H1 (cell line): Measurements from ENCODE around the gene MTMR1. TPM values are rescaled to one million over a fixed set of nuclear protein-coding genes. Genes with fewer than 3 reads are reported as not detected.
A peak's percentile ranks its signal among the peaks of the same experiment; 100 is the strongest.

Experiments used
- CTCF ChIA-PET: fragments of 300-600 bp; sonication (Branson Sonifier 250); formaldehyde crosslinking; loops from one replicate; lab custom pipeline; 2021; ENCODE audit not compliant: partially characterized antibody; lab: Charles Lee
- POLR2A ChIA-PET: fragments of 300-600 bp; sonication (Branson Sonifier 250); formaldehyde crosslinking; loops from one replicate; lab custom pipeline; 2021; ENCODE audit warnings: inconsistent platforms; ENCODE audit not compliant: partially characterized antibody; lab: Charles Lee
- DNase-seq, 2 experiments: peaks; one replicate each; pipeline versions ENCODE4 v3.0.0 to v3.0.0-alpha.2; 2010 to 2022; ENCODE audit warnings: low spot score in 2 of 2, low read depth in 1 of 2, mixed read lengths in 1 of 2
- FAIRE-seq: peaks from 2 replicates; lab custom pipeline; 2011; peaks lifted over from hg19 to GRCh38; lab: Jason Lieb, UNC
- H2AFZ ChIP-seq: 2 replicates; pipeline ENCODE4 v1.8.1; 2012; ENCODE audit warnings: low read length, inconsistent platforms
- H2AK5ac ChIP-seq: 2 replicates; pipeline ENCODE4 v1.6.1; 2013; ENCODE audit warnings: low read depth, low read length
- H2BK120ac ChIP-seq: replicated peaks from 2 replicates; pipeline ENCODE3; 2013; ENCODE audit warnings: low read depth, low read length, inconsistent platforms
- H2BK12ac ChIP-seq: 2 replicates; pipeline ENCODE4 v1.6.1; 2013; ENCODE audit warnings: low read depth, low read length
- H2BK15ac ChIP-seq: 2 replicates; pipeline ENCODE4 v1.6.1; 2013; ENCODE audit warnings: low read length
- H2BK20ac ChIP-seq: 2 replicates; pipeline ENCODE4 v1.6.1; 2013; ENCODE audit warnings: low read length
- H2BK5ac ChIP-seq: 2 replicates; pipeline ENCODE4 v1.6.1; 2013; ENCODE audit warnings: low read depth, low read length
- H3K14ac ChIP-seq: 2 replicates; pipeline ENCODE4 v1.6.1; 2013; ENCODE audit warnings: inconsistent platforms; ENCODE audit not compliant: insufficient read length
- H3K18ac ChIP-seq: 2 replicates; pipeline ENCODE4 v1.6.1; 2013; ENCODE audit warnings: low read length; ENCODE audit errors: extremely low read depth
- H3K23ac ChIP-seq: 2 replicates; pipeline ENCODE4 v1.6.1; 2013; ENCODE audit warnings: inconsistent platforms; ENCODE audit not compliant: insufficient read length
- H3K23me2 ChIP-seq: 2 replicates; pipeline ENCODE4 v1.6.1; 2013; ENCODE audit warnings: low read depth, low read length
- H3K27ac ChIP-seq: 2 replicates; pipeline ENCODE4 v1.6.1; 2011; ENCODE audit warnings: low read depth, low read length, inconsistent platforms
- H3K27me3 ChIP-seq, 4 experiments: replicated peaks in 1 of 4; 1 replicate in 1 of 4; 2 replicates in 3 of 4; pipeline versions ENCODE4 v1.6.1 to v1.8.1; 2011 to 2013; ENCODE audit warnings: low read length in 3 of 4, mild to moderate bottlenecking in 3 of 4, inconsistent platforms in 2 of 4, mixed read lengths in 2 of 4, moderate library complexity in 1 of 4; ENCODE audit not compliant: control insufficient read depth in 3 of 4, insufficient read depth in 3 of 4; ENCODE audit errors: extremely low read depth in 1 of 4
- H3K36me3 ChIP-seq, 4 experiments: 2 replicates each; pipeline versions ENCODE4 v1.6.1 to v1.8.1; 2011 to 2013; ENCODE audit warnings: mild to moderate bottlenecking in 4 of 4, low read length in 3 of 4, moderate library complexity in 2 of 4, control low read depth in 1 of 4, inconsistent platforms in 1 of 4; ENCODE audit not compliant: insufficient read depth in 4 of 4, control insufficient read depth in 2 of 4
- H3K4ac ChIP-seq: replicated peaks from 2 replicates; pipeline ENCODE3; 2013; ENCODE audit warnings: low read length, low read depth, mixed read lengths, inconsistent platforms; ENCODE audit not compliant: insufficient read length
- H3K4me1 ChIP-seq, 4 experiments: replicated peaks in 1 of 4; 1 replicate in 1 of 4; 2 replicates in 3 of 4; pipeline versions ENCODE4 v1.6.1 to v1.8.1; 2011 to 2013; ENCODE audit warnings: low read length in 3 of 4, inconsistent platforms in 2 of 4, mixed read lengths in 1 of 4; ENCODE audit not compliant: insufficient read depth in 4 of 4, control insufficient read depth in 3 of 4
- H3K4me2 ChIP-seq, 2 experiments: 2 replicates each; pipeline versions ENCODE4 v1.6.1 to v1.8.1; 2011 to 2013; ENCODE audit warnings: low read depth in 2 of 2, low read length in 2 of 2, control low read depth in 1 of 2, inconsistent platforms in 1 of 2, mild to moderate bottlenecking in 1 of 2; ENCODE audit not compliant: insufficient read depth in 1 of 2
- H3K4me3 ChIP-seq, 4 experiments: fragments of 200-600, 300-600 bp in 1 of 4; sonication (generic), shearing (Covaris generic), sonication (Bioruptor Twin) in 1 of 4; 2 replicates each; pipeline versions ENCODE4 v1.5.1 to v1.8.1; 2011 to 2016; ENCODE audit warnings: low read length in 4 of 4, low read depth in 3 of 4, control low read depth in 2 of 4, inconsistent platforms in 2 of 4, mild to moderate bottlenecking in 2 of 4, mixed read lengths in 1 of 4, moderate library complexity in 1 of 4; ENCODE audit not compliant: insufficient read depth in 2 of 4; ENCODE audit errors: extremely low read depth in 1 of 4
- H3K56ac ChIP-seq: replicated peaks from 2 replicates; pipeline ENCODE3; 2013; ENCODE audit warnings: low read depth, mild to moderate bottlenecking, mixed read lengths, low read length, inconsistent platforms; ENCODE audit not compliant: insufficient read length
- H3K79me1 ChIP-seq: 2 replicates; pipeline ENCODE4 v1.6.1; 2013; ENCODE audit warnings: low read depth, low read length, control low read depth
- H3K79me2 ChIP-seq, 2 experiments: 2 replicates each; pipeline versions ENCODE4 v1.6.1 to v1.8.1; 2012 to 2013; ENCODE audit warnings: low read length in 2 of 2, mild to moderate bottlenecking in 2 of 2, inconsistent platforms in 1 of 2; ENCODE audit not compliant: insufficient read depth in 2 of 2, control insufficient read depth in 1 of 2
- H3K9ac ChIP-seq, 4 experiments: replicated peaks in 1 of 4; 1 replicate in 1 of 4; 2 replicates in 3 of 4; pipeline versions ENCODE4 v1.6.1 to v1.8.1; 2011 to 2013; ENCODE audit warnings: low read depth in 3 of 4, low read length in 3 of 4, control low read depth in 2 of 4, mild to moderate bottlenecking in 2 of 4, moderate library complexity in 2 of 4, inconsistent platforms in 1 of 4; ENCODE audit errors: extremely low read depth in 1 of 4
- H3K9me3 ChIP-seq, 2 experiments: 2 replicates each; pipeline versions ENCODE4 v1.6.1 to v1.8.1; 2012 to 2013; ENCODE audit warnings: mild to moderate bottlenecking in 2 of 2, moderate library complexity in 2 of 2, control low read depth in 1 of 2, inconsistent platforms in 1 of 2, low read depth in 1 of 2, low read length in 1 of 2, mixed read lengths in 1 of 2; ENCODE audit not compliant: insufficient read depth in 2 of 2
- H4K20me1 ChIP-seq, 2 experiments: replicated peaks in 1 of 2; 2 replicates each; pipeline versions ENCODE3 to v1.8.1; 2011 to 2013; ENCODE audit warnings: inconsistent platforms in 2 of 2, low read length in 2 of 2, mild to moderate bottlenecking in 1 of 2; ENCODE audit not compliant: insufficient read depth in 2 of 2, control insufficient read depth in 1 of 2
- H4K5ac ChIP-seq: 2 replicates; pipeline ENCODE4 v1.6.1; 2013; ENCODE audit warnings: low read length, low read depth, mixed read lengths, inconsistent platforms; ENCODE audit not compliant: insufficient read length
- H4K8ac ChIP-seq: 2 replicates; pipeline ENCODE4 v1.8.0; 2013; ENCODE audit warnings: mild to moderate bottlenecking, moderate library complexity, low read length, inconsistent platforms; ENCODE audit not compliant: insufficient read depth; ENCODE audit errors: extremely low read depth
- H4K91ac ChIP-seq: replicated peaks from 2 replicates; pipeline ENCODE3; 2013; ENCODE audit warnings: low read length, mixed read lengths, inconsistent platforms; ENCODE audit not compliant: insufficient read length
- BRCA1 ChIP-seq: IDR thresholded peaks from 2 replicates; pipeline ENCODE4 v1.6.1; 2012; ENCODE audit warnings: low read depth, low read length, improper control_type of control experiment
- CBX8 ChIP-seq: fragments of 300-800, 300-1000 bp; sonication (generic); IDR thresholded peaks from 2 replicates; pipeline ENCODE4 v1.7.1; 2016; ENCODE audit warnings: low read depth, low read length, borderline replicate concordance
- CTCF ChIP-seq, 3 experiments: IDR thresholded peaks; 1 replicate in 2 of 3; 2 replicates in 1 of 3; pipeline versions ENCODE4 v1.5.1 to v1.6.1; 2011; ENCODE audit warnings: low read length in 3 of 3, mild to moderate bottlenecking in 3 of 3, inconsistent platforms in 2 of 3, low read depth in 1 of 3, moderate library complexity in 1 of 3; ENCODE audit not compliant: insufficient read depth in 1 of 3; ENCODE audit errors: control extremely low read depth in 1 of 3
- EP300 ChIP-seq, 2 experiments: IDR thresholded peaks; 1 replicate in 1 of 2; 2 replicates in 1 of 2; pipeline ENCODE4 v1.6.1; 2011 to 2012; ENCODE audit warnings: low read depth in 2 of 2, low read length in 2 of 2, mild to moderate bottlenecking in 2 of 2, borderline replicate concordance in 1 of 2, inconsistent platforms in 1 of 2, moderate library complexity in 1 of 2
- HDAC2 ChIP-seq, 2 experiments: fragments of 300-600 bp in 1 of 2; sonication (generic) in 1 of 2; IDR thresholded peaks; 2 replicates each; pipeline ENCODE4 v1.6.1; 2011 to 2012; ENCODE audit warnings: low read depth in 2 of 2, low read length in 2 of 2, mild to moderate bottlenecking in 2 of 2, moderate library complexity in 2 of 2, borderline replicate concordance in 1 of 2, inconsistent platforms in 1 of 2
- KDM5A ChIP-seq: fragments of 200-600 bp; IDR thresholded peaks from 2 replicates; pipeline ENCODE4 v1.7.1; 2012; ENCODE audit warnings: mild to moderate bottlenecking, low read length, inconsistent platforms, mixed read lengths
- POLR2AphosphoS5 ChIP-seq: IDR thresholded peaks from 2 replicates; pipeline ENCODE4 v1.6.1; 2011; ENCODE audit warnings: low read depth, low read length
- SIX5 ChIP-seq: IDR thresholded peaks from 2 replicates; pipeline ENCODE4 v1.6.1; 2011; ENCODE audit warnings: mild to moderate bottlenecking, low read depth, low read length
- SP4 ChIP-seq: IDR thresholded peaks from 2 replicates; pipeline ENCODE4 v1.6.1; 2012; ENCODE audit warnings: low read length, inconsistent platforms
- WGBS, 2 experiments: shearing (Covaris generic) in 1 of 2; methylation state at CpG; one replicate each; pipeline versions ENCODE4 v1.1.6 to v1.1.7; 2013 to 2015; ENCODE audit warnings: low lambda C conversion rate in 2 of 2, mixed read lengths in 2 of 2, inconsistent platforms in 1 of 2, low coverage in 1 of 2, missing lambda C conversion rate in 1 of 2; ENCODE audit not compliant: insufficient replicate concordance in 2 of 2, insufficient coverage in 1 of 2, insufficient read length in 1 of 2; ENCODE audit errors: extremely low coverage in 1 of 2, missing lambda C conversion rate in 1 of 2; 5-methylcytosine and 5-hydroxymethylcytosine counted together
- polyA plus RNA-seq, 7 experiments: library from polyadenylated mRNA; depleted of rRNA in 3 of 7; stranded (reverse) in 5 of 7; unstranded in 2 of 7; fragments of >200 nt in 5 of 7; fragments of 200-250 nt in 2 of 7; gene quantifications; 1 replicate in 5 of 7; 2 replicates in 1 of 7; 4 replicates in 1 of 7; pipeline versions ENCODE4 v1.2.1 to v1.2.3, GENCODE V29; 2011 to 2013; ENCODE audit warnings: missing spikeins in 2 of 7, mixed read lengths in 2 of 7
- total RNA-seq: library from RNA; stranded (reverse); fragmentation: NEBNext Ultra II Directional; extraction: Animal tissue kit (Norgen Biotek cat#: 25700); gene quantifications from 2 replicates; pipeline ENCODE4 v1.2.1, GENCODE V29; 2021

The MTMR1 gene
- total and polyA plus RNA-seq, 2 of the 8 experiments (the other 6 are each of a cell fraction or from before 2014, with no cell fraction given) = 15.1 to 23.8 TPM

GRCh38 chrX:150766351-150767044 lies 73.3 kb downstream of the MTMR1 start:
- H3K14ac ChIP-seq = no peak overlapping the region
- no peak overlapping the region for H3K23ac ChIP-seq
- H3K23me2 ChIP-seq = no peaks in the 10 kb centered on the region
- POLR2A ChIA-PET = interaction anchor here (1.9 kb wide), 1 partner anchor 223 kb away, joined by 6 read pairs; no protein-coding TSS in a partner anchor
- FAIRE-seq (no peak), DNase-seq (no peak)
- H4K91ac ChIP-seq = no peak overlapping the region
- H3K18ac ChIP-seq = no peak overlapping the region
- no peaks in the 10 kb centered on the region for H3K9me3 ChIP-seq
- peaks cover 0 to 9% (median 0%) of the 10 kb centered on the region in 4 experiments; a peak in 1 of 8 replicates for H3K36me3 ChIP-seq
- H3K79me1 ChIP-seq = no peaks in the 10 kb centered on the region
- no peak overlapping the region for H3K9ac ChIP-seq
- no peak overlapping the region for H3K4me2 ChIP-seq
- no peak overlapping the region for H2BK20ac ChIP-seq
- no peak overlapping the region for H3K4me3 ChIP-seq
- no peaks in the 10 kb centered on the region for H3K79me2 ChIP-seq
- H3K56ac ChIP-seq = no peak overlapping the region
- no peak overlapping the region for H3K4ac ChIP-seq
- no peak overlapping the region for H4K8ac ChIP-seq
- no peak overlapping the region for H2AK5ac ChIP-seq
- CTCF ChIA-PET = interaction anchor here (0.5 to 2.7 kb wide), 10 partner anchors 9 to 326 kb away, joined by 3 to 18 read pairs (median 3); no protein-coding TSS in a partner anchor
- no peak overlapping the region for H2BK5ac ChIP-seq
- H2BK15ac ChIP-seq = no peak overlapping the region
- no peak overlapping the region for H3K27ac ChIP-seq
- no peak overlapping the region for H2AFZ ChIP-seq
- no peaks in the 10 kb centered on the region for H4K20me1 ChIP-seq
- H3K27me3 ChIP-seq = no peaks in the 10 kb centered on the region
- no peak overlapping the region for H2BK12ac ChIP-seq
- no peak overlapping the region for H4K5ac ChIP-seq
- WGBS, 2 experiments = 88% methylated on average over 9 of the region's 13 CpGs; no CpG with 5 or more reads in 1 of the 2 experiments
- peaks cover 0 to 10% (median 3%) of the 10 kb centered on the region in 4 experiments; a peak in 4 of 7 replicates for H3K4me1 ChIP-seq
- H2BK120ac ChIP-seq = no peak overlapping the region
- TF ChIP-seq EP300 (IDR thresholded peaks at IDR 0.05; ENCODE audit: borderline replicate concordance in 1 of 2, low read depth in 2 of 2, low read length in 2 of 2) = no peak
- TF ChIP-seq HDAC2 (IDR thresholded peaks at IDR 0.05; ENCODE audit: borderline replicate concordance in 1 of 2, low read depth in 2 of 2, low read length in 2 of 2) = no peak
- TF ChIP-seq KDM5A = no peak
- TF ChIP-seq CBX8 = no peak
- TF ChIP-seq POLR2AphosphoS5 = no peak
- TF ChIP-seq BRCA1 = no peak
- no peak for TF ChIP-seq SIX5
- no peak for TF ChIP-seq SP4
- TF ChIP-seq CTCF (IDR thresholded peaks at IDR 0.05; ENCODE audit: control extremely low read depth in 1 of 3, insufficient read depth in 1 of 3, low read depth in 1 of 3, low read length in 3 of 3) = peak in 2 of 3 experiments; percentile 12 to 43; a peak in 1 of 4 replicates
